ENCODE measurements around the gene SEC62.
A peak's percentile ranks its signal among the peaks of the same experiment; 100 is the strongest.

Gene SEC62

GRCh38 chr3:169966951-169967915 is 626 bp downstream of the SEC62 start:
- peak; percentile 54 for DNase-seq

- DNase-seq: no peak
Measured at GRCh38 chr3:169968224-169968885, 1.7 kb downstream of the SEC62 start.

GRCh38 chr3:169969174-169970095 is 2.8 kb downstream of the SEC62 start:
- no peak for DNase-seq

- DNase-seq: no peak
Measured at GRCh38 chr3:169970847-169971246, 4.2 kb downstream of the SEC62 start.

- no peak for DNase-seq
Measured at GRCh38 chr3:169971522-169971921, 4.9 kb downstream of the SEC62 start.

- DNase-seq: no peak
Measured at GRCh38 chr3:169980055-169980454, 13.4 kb downstream of the SEC62 start.

- no peak for DNase-seq
Measured at GRCh38 chr3:169984292-169984691, 17.7 kb downstream of the SEC62 start.

GRCh38 chr3:169990431-169990830 is 23.8 kb downstream of the SEC62 start:
- DNase-seq: no peak

GRCh38 chr3:169992156-169992555 is 25.5 kb downstream of the SEC62 start:
- no peak for DNase-seq

GRCh38 chr3:169992781-169993180 is 26.2 kb downstream of the SEC62 start:
- DNase-seq: no peak

GRCh38 chr3:169993761-169994160 is 27.2 kb downstream of the SEC62 start:
- DNase-seq: no peak

- no peak for DNase-seq
Measured at GRCh38 chr3:169996063-169996462, 29.5 kb downstream of the SEC62 start.

GRCh38 chr3:169998668-169999131 is 32.1 kb downstream of the SEC62 start:
- DNase-seq: no peak

- peak; percentile 17 for DNase-seq
Measured at GRCh38 chr3:169999433-169999832, 32.8 kb downstream of the SEC62 start.

- DNase-seq: no peak
Measured at GRCh38 chr3:170000051-170000450, 33.4 kb downstream of the SEC62 start.

GRCh38 chr3:170002231-170002630 is 35.6 kb downstream of the SEC62 start:
- no peak for DNase-seq

- no peak for DNase-seq
Measured at GRCh38 chr3:170002879-170003278, 36.3 kb downstream of the SEC62 start.

GRCh38 chr3:170003881-170004356 is 37.3 kb downstream of the SEC62 start:
- no peak for DNase-seq

- DNase-seq: peak; percentile 50
Measured at GRCh38 chr3:170007031-170007663, 40.5 kb downstream of the SEC62 start.

GRCh38 chr3:170010498-170010897 is 43.9 kb downstream of the SEC62 start:
- no peak for DNase-seq

GRCh38 chr3:170012683-170013400 is 46.2 kb downstream of the SEC62 start:
- DNase-seq: no peak

- no peak for DNase-seq
Measured at GRCh38 chr3:170016057-170016456, 49.5 kb downstream of the SEC62 start.
